Measurements from ENCODE around the gene BCAS3. TPM values are rescaled to one million over a fixed set of nuclear protein-coding genes. Genes with fewer than 3 reads are reported as not detected.

The BCAS3 gene
- total RNA-seq, 1 donor from 2014 or later, result 35.7 TPM

DNA sequence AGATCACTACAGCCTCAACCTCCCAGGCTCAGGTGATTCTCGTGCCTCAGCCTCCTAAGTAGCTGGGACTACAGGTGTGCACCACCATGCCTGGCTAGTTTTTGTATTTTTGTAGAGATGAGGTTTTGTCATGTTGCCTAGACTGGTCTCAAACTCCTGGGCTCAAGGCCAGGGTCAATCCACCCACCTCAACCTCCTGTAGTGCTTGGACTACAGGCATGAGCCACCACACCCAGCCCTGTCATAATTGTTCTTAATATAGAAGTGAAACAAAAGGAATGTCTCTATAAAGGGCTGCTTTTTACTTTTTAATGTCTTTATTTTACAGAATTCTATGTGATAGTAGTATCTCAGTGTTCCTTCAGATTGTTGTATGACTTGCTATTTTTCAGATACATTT, 376.8 kb downstream of the BCAS3 start:
- Mint-ChIP-seq H3K4me3 (ENCODE audit: unreplicated experiment) (no peak overlapping the region), H3K9me3 (ENCODE audit: unreplicated experiment) (no peaks in the 10 kb centered on the region), H3K4me1 (ENCODE audit: unreplicated experiment) (peaks cover 3% of the 10 kb centered on the region), H3K36me3 (ENCODE audit: unreplicated experiment) (peaks cover 4% of the 10 kb centered on the region), H3K27me3 (ENCODE audit: unreplicated experiment) (no peaks in the 10 kb centered on the region), H3K27ac (ENCODE audit: unreplicated experiment) (no peak overlapping the region)
- TF ChIP-seq CTCF (IDR thresholded peaks at IDR 0.05), result no peak
- no peak for DNase-seq (ENCODE audit: extremely low spot score, unreplicated experiment)

- H3K27ac Mint-ChIP-seq (ENCODE audit: unreplicated experiment), result no peak overlapping the region
- H3K27me3 Mint-ChIP-seq (ENCODE audit: unreplicated experiment), result no peaks in the 10 kb centered on the region
- H3K36me3 Mint-ChIP-seq (ENCODE audit: unreplicated experiment), result peaks cover 4% of the 10 kb centered on the region
- no peak for DNase-seq (ENCODE audit: extremely low spot score, unreplicated experiment)
- no peak overlapping the region for H3K4me3 Mint-ChIP-seq (ENCODE audit: unreplicated experiment)
- peaks cover 3% of the 10 kb centered on the region for H3K4me1 Mint-ChIP-seq (ENCODE audit: unreplicated experiment)
- no peak for TF ChIP-seq CTCF (IDR thresholded peaks at IDR 0.05)
- H3K9me3 Mint-ChIP-seq (ENCODE audit: unreplicated experiment), result no peaks in the 10 kb centered on the region
These were observed 379.6 kb downstream of the BCAS3 start for GRCh38 chr17:61057257-61057656.

DNA sequence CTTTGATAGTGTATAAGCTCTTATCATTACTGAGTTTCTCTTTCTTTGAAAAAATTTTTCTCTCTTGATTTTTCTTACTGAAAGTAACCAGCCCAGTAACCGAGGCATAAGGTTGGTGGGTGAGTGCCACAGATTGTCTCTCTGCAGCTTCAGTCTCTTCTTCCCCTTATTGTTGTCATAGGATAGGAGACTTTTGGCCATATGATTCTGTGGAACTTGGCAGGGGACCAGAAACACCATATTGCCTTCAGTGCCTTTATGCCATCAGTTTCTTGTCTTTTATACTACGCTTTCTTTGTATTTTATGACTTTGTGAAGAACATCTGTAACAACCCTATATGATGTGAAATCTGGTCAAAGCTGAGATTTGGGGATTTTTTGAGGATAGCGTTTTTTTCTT, 380.4 kb downstream of the BCAS3 start:
- Mint-ChIP-seq H3K4me3 (ENCODE audit: unreplicated experiment) (no peak overlapping the region), H3K9me3 (ENCODE audit: unreplicated experiment) (no peaks in the 10 kb centered on the region), H3K4me1 (ENCODE audit: unreplicated experiment) (peaks cover 3% of the 10 kb centered on the region), H3K27ac (ENCODE audit: unreplicated experiment) (no peak overlapping the region), H3K27me3 (ENCODE audit: unreplicated experiment) (no peaks in the 10 kb centered on the region), H3K36me3 (ENCODE audit: unreplicated experiment) (peaks cover 2% of the 10 kb centered on the region)
- no peak for TF ChIP-seq CTCF (IDR thresholded peaks at IDR 0.05)
- no peak for DNase-seq (ENCODE audit: extremely low spot score, unreplicated experiment)

GRCh38 chr17:61063528-61063927, 385.9 kb downstream of the BCAS3 start:
- TF ChIP-seq CTCF (IDR thresholded peaks at IDR 0.05), result no peak
- no peak for DNase-seq (ENCODE audit: extremely low spot score, unreplicated experiment)
- H3K4me1 Mint-ChIP-seq (ENCODE audit: unreplicated experiment), result peaks cover 11% of the 10 kb centered on the region
- H3K36me3 Mint-ChIP-seq (ENCODE audit: unreplicated experiment), result peaks cover 2% of the 10 kb centered on the region
- H3K27me3 Mint-ChIP-seq (ENCODE audit: unreplicated experiment), result no peaks in the 10 kb centered on the region
- H3K9me3 Mint-ChIP-seq (ENCODE audit: unreplicated experiment), result no peaks in the 10 kb centered on the region
- H3K4me3 Mint-ChIP-seq (ENCODE audit: unreplicated experiment), result no peak overlapping the region
- H3K27ac Mint-ChIP-seq (ENCODE audit: unreplicated experiment), result no peak overlapping the region

- Mint-ChIP-seq H3K9me3 (ENCODE audit: unreplicated experiment) (no peaks in the 10 kb centered on the region), H3K36me3 (ENCODE audit: unreplicated experiment) (peaks cover 7% of the 10 kb centered on the region), H3K27ac (ENCODE audit: unreplicated experiment) (no peak overlapping the region), H3K4me1 (ENCODE audit: unreplicated experiment) (peaks cover 11% of the 10 kb centered on the region), H3K4me3 (ENCODE audit: unreplicated experiment) (no peak overlapping the region), H3K27me3 (ENCODE audit: unreplicated experiment) (no peaks in the 10 kb centered on the region)
- TF ChIP-seq CTCF (IDR thresholded peaks at IDR 0.05), result no peak
- DNase-seq (ENCODE audit: extremely low spot score, unreplicated experiment), result no peak
These were observed 386.7 kb downstream of the BCAS3 start for GRCh38 chr17:61064087-61064951.
